ENCODE data around the gene RGS14. TPM values are rescaled to one million over a fixed set of nuclear protein-coding genes. Genes with fewer than 3 reads are reported as not detected.
"Not testable (repeated sequence)": the region's sequence is repeated elsewhere in the genome, so short reads cannot be mapped to it uniquely, and the experiment has no call there.

RGS14 gene
- total and polyA plus RNA-seq, 9 donors, result 0.73 to 27.0 (median 7.2) TPM

DNA sequence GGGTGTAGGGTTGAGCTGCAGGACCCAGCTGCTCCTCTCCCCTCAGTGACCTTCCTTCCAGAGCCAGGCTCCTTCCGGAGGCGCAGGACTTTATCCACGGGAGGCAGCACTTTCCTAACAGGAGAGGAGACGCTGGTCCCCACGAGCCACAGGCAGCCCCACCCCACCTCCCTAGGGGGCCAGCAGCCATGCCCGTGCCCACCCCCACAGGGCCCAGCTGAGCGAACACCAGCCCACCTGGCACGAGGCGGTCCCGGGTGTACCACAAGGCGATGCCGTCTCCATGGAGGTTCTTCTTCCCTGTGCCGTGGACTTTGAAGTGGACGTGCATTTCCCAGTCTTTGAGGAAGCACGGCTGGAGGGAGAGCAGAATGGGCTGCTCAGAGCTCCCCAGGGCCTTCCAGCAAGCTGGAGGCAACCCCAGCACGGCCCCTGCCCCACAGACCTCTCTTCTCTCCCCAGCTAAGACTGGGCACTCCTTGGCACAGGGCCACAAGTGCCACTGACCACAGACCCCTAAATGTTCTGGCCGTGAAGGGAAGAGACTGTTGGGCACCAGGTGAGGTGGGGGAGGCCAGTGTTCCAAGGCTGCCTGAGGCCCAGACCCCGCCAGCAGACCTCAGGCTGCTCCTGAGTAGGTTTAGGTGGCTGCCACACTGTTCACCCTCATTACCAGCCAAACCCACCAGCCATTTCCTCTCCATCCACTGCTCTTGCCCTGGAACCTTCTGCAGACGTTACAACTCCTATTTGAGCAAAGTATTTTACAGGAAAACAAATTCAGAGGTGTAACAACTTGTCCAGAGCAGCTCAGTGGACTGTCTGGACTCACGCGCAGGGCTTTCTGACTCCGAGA lies 19.2 kb upstream of the RGS14 start:
- H3K9me3 ChIP-seq, result no peaks in the 10 kb centered on the region
- H3K27me3 ChIP-seq, result no peaks in the 10 kb centered on the region
- TF ChIP-seq POLR2A (IDR thresholded peaks at IDR 0.05) (no peak), EP300 (IDR thresholded peaks at IDR 0.05) (no peak)
- TF ChIP-seq, protein P1, sequence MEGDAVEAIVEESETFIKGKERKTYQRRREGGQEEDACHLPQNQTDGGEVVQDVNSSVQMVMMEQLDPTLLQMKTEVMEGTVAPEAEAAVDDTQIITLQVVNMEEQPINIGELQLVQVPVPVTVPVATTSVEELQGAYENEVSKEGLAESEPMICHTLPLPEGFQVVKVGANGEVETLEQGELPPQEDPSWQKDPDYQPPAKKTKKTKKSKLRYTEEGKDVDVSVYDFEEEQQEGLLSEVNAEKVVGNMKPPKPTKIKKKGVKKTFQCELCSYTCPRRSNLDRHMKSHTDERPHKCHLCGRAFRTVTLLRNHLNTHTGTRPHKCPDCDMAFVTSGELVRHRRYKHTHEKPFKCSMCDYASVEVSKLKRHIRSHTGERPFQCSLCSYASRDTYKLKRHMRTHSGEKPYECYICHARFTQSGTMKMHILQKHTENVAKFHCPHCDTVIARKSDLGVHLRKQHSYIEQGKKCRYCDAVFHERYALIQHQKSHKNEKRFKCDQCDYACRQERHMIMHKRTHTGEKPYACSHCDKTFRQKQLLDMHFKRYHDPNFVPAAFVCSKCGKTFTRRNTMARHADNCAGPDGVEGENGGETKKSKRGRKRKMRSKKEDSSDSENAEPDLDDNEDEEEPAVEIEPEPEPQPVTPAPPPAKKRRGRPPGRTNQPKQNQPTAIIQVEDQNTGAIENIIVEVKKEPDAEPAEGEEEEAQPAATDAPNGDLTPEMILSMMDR (IDR thresholded peaks at IDR 0.05), result no peak
- intact Hi-C loops (cut with DNase I), result no loop called here
- H3K4me1 ChIP-seq (ENCODE audit: insufficient read depth), result no peaks in the 10 kb centered on the region
- DNase-seq, result no peak
- 83 to 88% (median 85%) methylated on average over 22 of the region's 22 CpGs for WGBS, 3 donors
- no peak overlapping the region for H3K4me3 ChIP-seq
- no peaks in the 10 kb centered on the region for H3K36me3 ChIP-seq
- H3K27ac ChIP-seq, result no peak overlapping the region

DNA sequence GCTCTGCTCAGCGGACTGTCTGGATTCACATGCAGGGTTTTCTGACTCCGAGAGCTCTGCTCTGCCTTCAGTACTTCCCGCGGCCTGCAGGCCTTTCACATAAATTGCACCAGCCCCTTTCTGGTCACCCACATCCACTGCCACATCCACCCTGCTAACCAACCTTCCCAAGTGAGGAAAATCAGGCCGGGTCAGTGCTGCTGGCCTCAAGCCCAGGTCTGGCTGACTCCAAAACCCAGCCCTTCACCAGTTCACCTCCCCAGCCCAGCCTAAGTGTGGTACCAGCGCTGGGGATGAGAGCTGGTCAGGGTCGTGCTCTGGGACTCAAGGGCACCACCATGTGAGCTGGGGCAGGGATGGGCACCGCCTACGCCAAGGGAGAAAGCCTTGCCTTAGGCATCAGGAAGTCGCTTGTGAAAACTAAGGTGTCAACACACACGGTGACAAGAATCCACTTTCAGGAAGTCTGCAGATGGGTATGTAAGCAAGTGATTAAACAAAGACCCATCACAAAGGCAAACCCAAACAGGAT lies 18.6 kb upstream of the RGS14 start:
- H3K36me3 ChIP-seq, result no peaks in the 10 kb centered on the region
- no peaks in the 10 kb centered on the region for H3K27me3 ChIP-seq
- intact Hi-C loops (cut with DNase I), result no loop called here
- WGBS, 3 donors, result 72 to 77% (median 77%) methylated on average over 11 of the region's 11 CpGs
- DNase-seq, result no peak
- TF ChIP-seq, protein P1 (IDR thresholded peaks at IDR 0.05), result no peak
- no peak for TF ChIP-seq POLR2A (IDR thresholded peaks at IDR 0.05)
- TF ChIP-seq EP300 (IDR thresholded peaks at IDR 0.05), result no peak
- no peaks in the 10 kb centered on the region for H3K4me1 ChIP-seq (ENCODE audit: insufficient read depth)
- H3K27ac ChIP-seq, result no peak overlapping the region
- no peaks in the 10 kb centered on the region for H3K9me3 ChIP-seq
- H3K4me3 ChIP-seq, result no peak overlapping the region

DNA sequence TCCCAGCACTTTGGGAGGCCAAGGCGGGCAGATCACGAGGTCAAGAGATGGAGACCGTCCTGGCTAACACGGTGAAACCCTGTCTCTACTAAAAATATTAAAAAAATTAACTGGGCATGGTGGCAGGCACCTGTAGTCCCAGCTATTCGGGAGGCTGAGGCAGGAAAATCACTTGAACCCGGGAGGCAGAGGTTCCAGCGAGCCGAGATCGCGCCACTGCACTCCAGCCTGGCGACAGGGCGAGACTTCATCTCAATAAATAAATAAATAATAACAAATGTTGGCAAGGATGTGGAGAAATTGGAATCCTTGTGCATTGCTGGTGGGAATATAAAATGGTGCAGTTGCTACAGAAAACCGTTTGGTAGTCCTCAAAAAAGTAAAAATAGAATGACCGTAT lies 14.7 kb upstream of the RGS14 start:
- not testable (repeated sequence) for H3K9me3 ChIP-seq, DNase-seq

GRCh38 chr5:177343777-177344176 lies 13.9 kb upstream of the RGS14 start:
- Histone ChIP-seq H3K4me3 (no peak overlapping the region), H3K4me1 (ENCODE audit: insufficient read depth) (peaks cover 2% of the 10 kb centered on the region), H3K27me3 (no peaks in the 10 kb centered on the region), H3K9me3 (no peaks in the 10 kb centered on the region), H3K36me3 (no peaks in the 10 kb centered on the region), H3K27ac (no peak overlapping the region)
- 93 to 97% (median 94%) methylated on average over 6 of the region's 6 CpGs for WGBS, 3 donors
- TF ChIP-seq, protein P1 (IDR thresholded peaks at IDR 0.05), result no peak
- TF ChIP-seq EP300 (IDR thresholded peaks at IDR 0.05) (no peak), POLR2A (IDR thresholded peaks at IDR 0.05) (no peak)
- DNase-seq, result no peak
- intact Hi-C loops (cut with DNase I), result no loop called here

More for the DNA sequence above, 14.7 kb upstream of the RGS14 start:
- H3K36me3 ChIP-seq; H3K4me3 ChIP-seq; H3K4me1 ChIP-seq (ENCODE audit: insufficient read depth); intact Hi-C loops (cut with DNase I); H3K27ac ChIP-seq; H3K27me3 ChIP-seq: not testable (repeated sequence)
- WGBS, 3 donors, result 92 to 96% (median 92%) methylated on average over 14 of the region's 14 CpGs

DNA sequence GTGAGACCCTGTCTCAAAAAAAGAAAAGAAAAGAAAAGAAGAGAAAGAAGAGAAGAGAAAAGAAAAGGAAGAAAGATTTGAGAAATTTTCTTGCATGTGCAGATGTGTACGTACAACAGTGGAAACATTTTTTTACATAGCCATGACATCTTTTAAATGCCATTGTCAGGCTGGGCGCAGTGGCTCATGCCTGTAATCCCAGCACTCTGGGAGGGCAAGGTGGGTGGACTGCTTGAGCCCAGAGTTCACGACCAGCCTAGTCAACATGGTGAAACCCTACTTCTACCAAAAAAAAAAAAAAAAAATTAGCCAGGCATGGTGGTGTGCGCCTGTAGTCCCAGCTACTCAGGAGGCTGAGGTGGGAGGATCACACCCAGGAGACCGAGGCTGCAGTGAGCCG lies 12.8 kb upstream of the RGS14 start:
- no peak overlapping the region for H3K4me3 ChIP-seq
- H3K36me3 ChIP-seq, result no peaks in the 10 kb centered on the region
- WGBS, 3 donors, result 92 to 97% (median 94%) methylated on average over 6 of the region's 6 CpGs
- DNase-seq, result no peak
- intact Hi-C loops (cut with DNase I), result no loop called here
- TF ChIP-seq EP300 (IDR thresholded peaks at IDR 0.05) (no peak), POLR2A (IDR thresholded peaks at IDR 0.05) (no peak)
- TF ChIP-seq, protein P1 (IDR thresholded peaks at IDR 0.05), result no peak
- no peak overlapping the region for H3K27ac ChIP-seq
- peaks cover 2% of the 10 kb centered on the region for H3K4me1 ChIP-seq (ENCODE audit: insufficient read depth)
- no peaks in the 10 kb centered on the region for H3K9me3 ChIP-seq
- no peaks in the 10 kb centered on the region for H3K27me3 ChIP-seq
